Activated CD4-positive, alpha-beta T cell treated with anti-CD3 and anti-CD28 coated beads, Interleukin-2, amount 10 ng/mL, durations not matched to agents 7 days and 5 days (primary cell): ENCODE results near the gene SLC39A11. TPM values are rescaled to one million over a fixed set of nuclear protein-coding genes. Genes with fewer than 3 reads are reported as not detected.

ENCODE experiments used
- CTCF ChIA-PET: fragments of 350-600 bp; sonication (Branson Sonifier 250); formaldehyde crosslinking; loops from one replicate; lab custom pipeline; 2021; ENCODE audit warnings: antibody characterized with exemption; lab: Charles Lee
- POLR2A ChIA-PET: fragments of 350-600 bp; sonication (Branson Sonifier 250); formaldehyde crosslinking; loops from one replicate; lab custom pipeline; 2021; ENCODE audit warnings: antibody characterized with exemption; lab: Charles Lee
- DNase-seq: peaks from one replicate; pipeline ENCODE4 v3.0.0-alpha.2; 2020
- H3K27ac Mint-ChIP-seq: one replicate; pipeline ENCODE4 v1.8.0; 2021; ENCODE audit warnings: mild to moderate bottlenecking, moderate library complexity, mixed read lengths
- H3K27me3 Mint-ChIP-seq: one replicate; pipeline ENCODE4 v1.8.0; 2021; ENCODE audit warnings: mixed read lengths
- H3K36me3 Mint-ChIP-seq: one replicate; pipeline ENCODE4 v1.8.0; 2021; ENCODE audit warnings: low read depth, mixed read lengths
- H3K4me1 Mint-ChIP-seq: one replicate; pipeline ENCODE4 v1.8.0; 2021; ENCODE audit warnings: mixed read lengths
- H3K4me3 Mint-ChIP-seq: one replicate; pipeline ENCODE4 v1.8.0; 2021; ENCODE audit warnings: mild to moderate bottlenecking, moderate library complexity, mixed read lengths
- H3K9me3 Mint-ChIP-seq: one replicate; pipeline ENCODE4 v1.8.0; 2021; ENCODE audit warnings: mixed read lengths
- total RNA-seq, 2 experiments: library from RNA; stranded (reverse); gene quantifications; one replicate each; pipeline ENCODE4 v1.2.3, GENCODE V29; 2021

The SLC39A11 gene
- total RNA-seq, 2 experiments from 2014 or later = 19.5 to 23.4 TPM

GRCh38 chr17:72886622-72887021 is 205.9 kb downstream of the SLC39A11 start:
- H3K27me3 Mint-ChIP-seq = no peaks in the 10 kb centered on the region
- ChIA-PET CTCF (no interaction called here), POLR2A (no interaction called here)
- H3K4me3 Mint-ChIP-seq = no peak overlapping the region
- no peaks in the 10 kb centered on the region for H3K4me1 Mint-ChIP-seq
- H3K27ac Mint-ChIP-seq = no peak overlapping the region
- peaks cover 2% of the 10 kb centered on the region for H3K36me3 Mint-ChIP-seq
- no peak for DNase-seq
- peaks cover 2% of the 10 kb centered on the region for H3K9me3 Mint-ChIP-seq

- H3K9me3 Mint-ChIP-seq = peaks cover 14% of the 10 kb centered on the region
- H3K4me1 Mint-ChIP-seq = no peaks in the 10 kb centered on the region
- CTCF ChIA-PET = interaction anchor here (0.5 to 1.4 kb wide), 3 partner anchors 12 to 1055 kb away, joined by 3 read pairs; no protein-coding TSS in a partner anchor
- H3K27ac Mint-ChIP-seq = no peak overlapping the region
- no peak for DNase-seq
- POLR2A ChIA-PET = no interaction called here
- peaks cover 14% of the 10 kb centered on the region for H3K36me3 Mint-ChIP-seq
- no peak overlapping the region for H3K4me3 Mint-ChIP-seq
- H3K27me3 Mint-ChIP-seq = no peaks in the 10 kb centered on the region
Measured at GRCh38 chr17:72884066-72884465, 208.4 kb downstream of the SLC39A11 start.

GRCh38 chr17:72883351-72883750 is 209.1 kb downstream of the SLC39A11 start:
- H3K27ac Mint-ChIP-seq = no peak overlapping the region
- CTCF ChIA-PET = interaction anchor here (1.4 kb wide), 1 partner anchor 10 kb away, joined by 4 read pairs; no protein-coding TSS in a partner anchor

GRCh38 chr17:72882426-72882825 is 210.1 kb downstream of the SLC39A11 start:
- peaks cover 21% of the 10 kb centered on the region for H3K9me3 Mint-ChIP-seq
- ChIA-PET CTCF (interaction anchor here (1.4 kb wide), 1 partner anchor 9 kb away, joined by 4 read pairs; no protein-coding TSS in a partner anchor), POLR2A (no interaction called here)
- no peak overlapping the region for H3K27ac Mint-ChIP-seq
- no peaks in the 10 kb centered on the region for H3K4me1 Mint-ChIP-seq
- peaks cover 16% of the 10 kb centered on the region for H3K36me3 Mint-ChIP-seq
- no peak overlapping the region for H3K4me3 Mint-ChIP-seq
- H3K27me3 Mint-ChIP-seq = no peaks in the 10 kb centered on the region
- no peak for DNase-seq

More at GRCh38 chr17:72883351-72883750, 209.1 kb downstream of the SLC39A11 start:
- H3K27me3 Mint-ChIP-seq = no peaks in the 10 kb centered on the region
- peaks cover 15% of the 10 kb centered on the region for H3K36me3 Mint-ChIP-seq
- H3K4me3 Mint-ChIP-seq = no peak overlapping the region
- POLR2A ChIA-PET = no interaction called here
- no peaks in the 10 kb centered on the region for H3K4me1 Mint-ChIP-seq
- peaks cover 16% of the 10 kb centered on the region for H3K9me3 Mint-ChIP-seq
- DNase-seq = no peak

GRCh38 chr17:72879877-72880276 is 212.6 kb downstream of the SLC39A11 start:
- ChIA-PET CTCF (interaction anchor here (0.6 kb wide), 1 partner anchor 11 kb away, joined by 3 read pairs; no protein-coding TSS in a partner anchor), POLR2A (no interaction called here)
- DNase-seq = no peak
- Mint-ChIP-seq H3K4me3 (no peak overlapping the region), H3K27ac (no peak overlapping the region), H3K4me1 (no peaks in the 10 kb centered on the region), H3K36me3 (peaks cover 23% of the 10 kb centered on the region), H3K9me3 (peaks cover 39% of the 10 kb centered on the region), H3K27me3 (no peaks in the 10 kb centered on the region)

GRCh38 chr17:72878975-72879660 is 213.4 kb downstream of the SLC39A11 start:
- H3K4me1 Mint-ChIP-seq = no peaks in the 10 kb centered on the region
- no peaks in the 10 kb centered on the region for H3K27me3 Mint-ChIP-seq
- POLR2A ChIA-PET = no interaction called here
- H3K27ac Mint-ChIP-seq = no peak overlapping the region
- DNase-seq = no peak
- peaks cover 44% of the 10 kb centered on the region for H3K9me3 Mint-ChIP-seq
- H3K36me3 Mint-ChIP-seq = peaks cover 23% of the 10 kb centered on the region
- no peak overlapping the region for H3K4me3 Mint-ChIP-seq
- CTCF ChIA-PET = no interaction called here

GRCh38 chr17:72877348-72877747 is 215.1 kb downstream of the SLC39A11 start:
- POLR2A ChIA-PET = no interaction called here
- Mint-ChIP-seq H3K36me3 (peaks cover 23% of the 10 kb centered on the region), H3K27me3 (no peaks in the 10 kb centered on the region), H3K4me1 (no peaks in the 10 kb centered on the region), H3K27ac (no peak overlapping the region), H3K4me3 (no peak overlapping the region), H3K9me3 (peaks cover 49% of the 10 kb centered on the region)
- no peak for DNase-seq
- CTCF ChIA-PET = no interaction called here

GRCh38 chr17:72876413-72876812 is 216.1 kb downstream of the SLC39A11 start:
- POLR2A ChIA-PET = no interaction called here
- peaks cover 49% of the 10 kb centered on the region for H3K9me3 Mint-ChIP-seq

GRCh38 chr17:72875361-72875760 is 217.1 kb downstream of the SLC39A11 start:
- ChIA-PET CTCF (interaction anchor here (1.1 kb wide), 1 partner anchor 34 kb away, joined by 3 read pairs; no protein-coding TSS in a partner anchor), POLR2A (no interaction called here)
- peaks cover 20% of the 10 kb centered on the region for H3K36me3 Mint-ChIP-seq
- no peak for DNase-seq
- no peaks in the 10 kb centered on the region for H3K27me3 Mint-ChIP-seq
- peaks cover 49% of the 10 kb centered on the region for H3K9me3 Mint-ChIP-seq
- no peak overlapping the region for H3K4me3 Mint-ChIP-seq
- no peak overlapping the region for H3K27ac Mint-ChIP-seq
- no peaks in the 10 kb centered on the region for H3K4me1 Mint-ChIP-seq

More at GRCh38 chr17:72876413-72876812, 216.1 kb downstream of the SLC39A11 start:
- peaks cover 21% of the 10 kb centered on the region for H3K36me3 Mint-ChIP-seq
- DNase-seq = no peak
- H3K4me3 Mint-ChIP-seq = no peak overlapping the region
- H3K27ac Mint-ChIP-seq = peak overlapping the region; percentile 57
- H3K4me1 Mint-ChIP-seq = no peaks in the 10 kb centered on the region
- CTCF ChIA-PET = no interaction called here
- no peaks in the 10 kb centered on the region for H3K27me3 Mint-ChIP-seq

- peaks cover 8% of the 10 kb centered on the region for H3K36me3 Mint-ChIP-seq
- H3K4me3 Mint-ChIP-seq = no peak overlapping the region
- POLR2A ChIA-PET = no interaction called here
- no peaks in the 10 kb centered on the region for H3K4me1 Mint-ChIP-seq
- H3K9me3 Mint-ChIP-seq = peaks cover 29% of the 10 kb centered on the region
- no peak for DNase-seq
- H3K27ac Mint-ChIP-seq = no peak overlapping the region
- CTCF ChIA-PET = interaction anchor here (0.9 to 1.8 kb wide), 2 partner anchors 10 to 12 kb away, joined by 3 to 4 read pairs; no protein-coding TSS in a partner anchor
- H3K27me3 Mint-ChIP-seq = no peaks in the 10 kb centered on the region
Measured at GRCh38 chr17:72872396-72872795, 220.1 kb downstream of the SLC39A11 start.

- ChIA-PET CTCF (no interaction called here), POLR2A (no interaction called here)
- peaks cover 1% of the 10 kb centered on the region for H3K36me3 Mint-ChIP-seq
- H3K27ac Mint-ChIP-seq = no peak overlapping the region
- DNase-seq = no peak
- H3K9me3 Mint-ChIP-seq = peaks cover 12% of the 10 kb centered on the region
- H3K4me3 Mint-ChIP-seq = no peak overlapping the region
- H3K4me1 Mint-ChIP-seq = peaks cover 8% of the 10 kb centered on the region
- H3K27me3 Mint-ChIP-seq = no peaks in the 10 kb centered on the region
Measured at GRCh38 chr17:72870367-72870985, 222.0 kb downstream of the SLC39A11 start.

GRCh38 chr17:72869630-72870029 is 222.9 kb downstream of the SLC39A11 start:
- Mint-ChIP-seq H3K27ac (no peak overlapping the region), H3K9me3 (peaks cover 8% of the 10 kb centered on the region), H3K27me3 (no peaks in the 10 kb centered on the region), H3K4me3 (no peak overlapping the region), H3K36me3 (no peaks in the 10 kb centered on the region), H3K4me1 (peaks cover 8% of the 10 kb centered on the region)
- no peak for DNase-seq
- POLR2A ChIA-PET = no interaction called here
- CTCF ChIA-PET = no interaction called here

GRCh38 chr17:72865954-72866353 is 226.5 kb downstream of the SLC39A11 start:
- DNase-seq = no peak
- peaks cover 8% of the 10 kb centered on the region for H3K4me1 Mint-ChIP-seq
- CTCF ChIA-PET = no interaction called here
- H3K27ac Mint-ChIP-seq = no peak overlapping the region
- no peaks in the 10 kb centered on the region for H3K36me3 Mint-ChIP-seq
- H3K27me3 Mint-ChIP-seq = no peaks in the 10 kb centered on the region
- H3K9me3 Mint-ChIP-seq = no peaks in the 10 kb centered on the region
- POLR2A ChIA-PET = no interaction called here
- no peak overlapping the region for H3K4me3 Mint-ChIP-seq
